Bone marrow (tissue), 2 donors: ENCODE measurements around the gene MYOZ2.
"Not testable (repeated sequence)": the region's sequence is repeated elsewhere in the genome, so short reads cannot be mapped to it uniquely, and the experiment has no call there.

ENCODE experiments used
- DNase-seq, 2 donors: peaks; one replicate each; lab custom pipeline; 2025; lab: John Stamatoyannopoulos, UW

MYOZ2 gene

DNA sequence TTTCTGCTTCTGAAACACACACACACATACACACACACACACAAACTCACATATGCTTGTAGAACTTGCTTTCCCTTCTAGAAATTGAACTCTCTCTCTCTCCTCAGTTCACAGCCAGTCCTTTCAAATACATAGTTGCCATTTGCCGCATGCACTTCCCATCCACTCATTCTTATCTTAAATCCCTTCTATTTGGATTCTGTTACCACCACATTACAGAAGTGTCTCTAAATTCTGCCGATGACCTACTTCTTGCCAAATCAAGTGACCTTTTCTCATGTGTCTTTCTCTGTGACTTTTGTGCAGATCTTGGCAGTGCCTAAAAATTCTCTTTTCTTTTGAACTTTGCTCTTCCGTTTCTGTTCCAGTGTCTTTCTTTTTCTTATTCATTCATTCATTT, 7.5 kb upstream of the MYOZ2 start:
- DNase-seq = no peak

GRCh38 chr4:119130365-119131065, 5.1 kb upstream of the MYOZ2 start:
- no peak for DNase-seq

DNA sequence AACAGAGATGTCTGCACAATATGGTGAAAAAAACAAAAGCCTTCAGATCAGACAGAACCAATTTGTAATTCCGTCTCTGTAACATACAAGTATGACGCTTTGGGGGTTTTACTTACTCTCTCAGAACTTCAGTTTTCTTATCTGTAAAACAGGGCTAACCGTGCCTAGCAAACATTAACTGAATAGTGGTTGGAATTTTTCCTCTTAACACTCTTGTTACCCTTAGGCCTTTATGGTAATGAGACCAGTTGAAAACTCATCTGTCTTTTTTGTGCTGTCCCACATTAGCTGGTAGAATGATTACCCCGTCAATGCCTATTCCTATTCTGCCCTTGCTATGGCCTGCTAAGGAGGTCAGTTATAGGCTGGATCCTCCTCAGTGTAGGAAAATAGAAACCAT, 4.5 kb upstream of the MYOZ2 start:
- DNase-seq = no peak

- DNase-seq = no peak
Measured at GRCh38 chr4:119132306-119132705, 3.3 kb upstream of the MYOZ2 start.

- no peak for DNase-seq
Measured at GRCh38 chr4:119136546-119136945, 914 bp downstream of the MYOZ2 start.

- no peak for DNase-seq
Measured at GRCh38 chr4:119138046-119138445, 2.4 kb downstream of the MYOZ2 start.

DNA sequence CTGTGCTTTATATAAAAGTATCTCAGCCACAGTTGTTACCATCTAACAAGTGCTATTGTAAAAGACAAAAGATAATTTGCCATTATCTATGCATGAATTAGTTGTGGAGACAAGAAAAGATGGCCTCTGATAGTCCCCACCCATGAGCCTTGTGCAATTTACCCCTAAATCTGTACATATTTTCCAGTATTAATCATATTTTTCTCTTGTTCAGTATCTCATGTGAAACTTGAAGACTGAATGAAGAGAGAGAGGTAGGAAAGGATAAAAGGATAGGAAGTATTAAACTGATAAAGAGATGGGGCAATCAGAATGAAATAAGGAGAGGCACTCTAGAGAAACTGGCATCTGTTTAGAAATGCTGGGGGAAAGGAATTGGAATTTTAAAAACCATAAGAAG, 3.7 kb downstream of the MYOZ2 start:
- DNase-seq = no peak

DNA sequence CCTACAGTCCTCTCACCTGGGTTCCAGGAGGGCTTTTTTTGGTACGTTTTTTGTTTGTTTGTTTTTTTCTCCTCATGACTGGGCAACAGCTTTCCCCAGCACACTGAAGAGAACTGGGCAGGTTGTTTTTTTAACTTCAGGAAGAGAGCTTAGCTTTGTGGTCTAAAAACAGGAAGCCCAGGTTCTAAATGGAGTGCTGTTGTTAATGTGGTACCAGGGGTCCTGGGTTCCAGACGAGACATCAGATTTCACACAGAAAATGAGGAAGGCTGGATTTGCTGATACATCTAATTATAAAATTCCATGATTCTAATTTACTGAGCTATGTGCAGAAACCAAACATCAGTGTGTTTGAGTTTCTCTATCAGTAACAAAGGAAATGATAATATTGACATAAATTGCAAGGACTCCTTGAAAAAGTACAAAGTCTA, 4.2 kb downstream of the MYOZ2 start:
- no peak for DNase-seq

DNA sequence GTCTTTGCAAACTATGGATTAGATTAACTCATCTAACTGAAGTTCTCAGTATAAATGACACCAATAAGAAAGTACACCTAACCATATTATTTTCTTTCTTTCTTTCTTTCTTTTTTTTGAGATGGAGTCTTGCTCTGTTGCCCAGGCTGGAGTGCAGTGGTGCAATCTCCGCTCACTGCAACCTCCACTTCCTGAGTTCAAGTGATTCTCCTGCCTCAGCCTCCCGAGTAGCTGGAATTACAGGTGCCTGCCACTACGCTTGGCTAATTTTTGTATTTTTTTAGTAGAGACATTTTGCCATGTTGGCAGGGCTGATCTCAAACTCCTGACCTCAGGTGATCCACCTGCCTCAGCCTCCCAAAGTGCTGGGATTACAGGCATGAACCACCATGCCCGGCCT, 5.7 kb downstream of the MYOZ2 start:
- not testable (repeated sequence) for DNase-seq

- no peak for DNase-seq
Measured at GRCh38 chr4:119142833-119143232, 7.2 kb downstream of the MYOZ2 start.

DNA sequence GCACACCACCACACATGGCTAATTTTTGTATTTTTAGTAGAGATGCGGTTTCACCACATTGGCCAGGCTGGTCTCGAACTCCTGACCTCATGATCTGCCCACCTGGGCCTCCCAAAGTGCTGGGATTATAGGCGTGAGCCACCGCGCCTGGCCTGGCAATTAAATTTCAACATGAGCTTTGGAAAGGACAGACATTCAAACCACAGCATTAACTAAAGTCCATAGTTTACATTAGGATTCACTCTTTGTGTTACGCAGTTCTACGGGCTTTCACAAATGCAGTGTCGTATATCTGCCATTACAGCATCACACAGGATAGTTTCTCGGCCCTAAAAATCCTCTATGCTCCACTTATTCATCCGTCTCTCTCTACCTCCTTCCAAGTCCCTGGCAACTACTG, 7.7 kb downstream of the MYOZ2 start:
- DNase-seq = not testable (repeated sequence)

GRCh38 chr4:119149110-119149509, 13.5 kb downstream of the MYOZ2 start:
- DNase-seq = no peak

DNA sequence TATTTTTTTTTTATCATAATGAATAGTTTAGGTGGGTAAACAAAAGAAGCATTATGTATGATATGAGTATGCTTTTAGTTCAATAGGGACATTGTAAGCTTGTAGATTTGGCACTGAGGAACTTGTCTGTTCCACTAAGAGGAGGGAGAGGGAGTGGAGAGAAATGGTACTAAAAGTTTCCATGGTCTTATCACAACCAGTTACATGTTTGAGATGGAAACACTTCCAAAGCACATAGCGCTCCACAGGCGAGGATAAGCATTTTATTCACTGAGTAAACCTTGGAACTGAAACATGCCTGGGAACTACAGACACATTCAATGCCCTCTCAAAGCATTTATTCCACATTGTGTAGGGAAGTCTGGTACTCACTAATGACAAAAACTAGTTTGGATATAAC, 15.5 kb downstream of the MYOZ2 start:
- no peak for DNase-seq

DNA sequence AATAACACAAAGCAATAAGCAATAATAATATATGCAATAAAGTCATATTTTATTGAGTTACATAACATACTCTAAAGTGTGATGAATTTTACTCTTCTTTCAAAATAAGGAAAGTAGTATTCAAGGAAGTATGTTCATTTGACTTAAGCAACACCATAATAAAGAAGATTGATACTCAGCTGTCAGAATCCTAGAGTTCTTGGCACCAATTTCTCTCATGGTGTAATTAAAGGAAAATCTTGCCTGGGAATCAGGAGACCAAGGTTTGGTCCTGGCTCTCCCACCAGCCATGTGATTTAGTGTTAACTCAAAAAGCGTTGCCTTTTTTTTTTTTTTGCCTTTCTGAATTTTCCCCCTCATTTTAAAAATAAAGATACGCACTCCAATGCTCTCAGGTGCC, 17.1 kb downstream of the MYOZ2 start:
- DNase-seq = no peak

GRCh38 chr4:119162174-119162573, 26.5 kb downstream of the MYOZ2 start:
- DNase-seq = no peak

DNA sequence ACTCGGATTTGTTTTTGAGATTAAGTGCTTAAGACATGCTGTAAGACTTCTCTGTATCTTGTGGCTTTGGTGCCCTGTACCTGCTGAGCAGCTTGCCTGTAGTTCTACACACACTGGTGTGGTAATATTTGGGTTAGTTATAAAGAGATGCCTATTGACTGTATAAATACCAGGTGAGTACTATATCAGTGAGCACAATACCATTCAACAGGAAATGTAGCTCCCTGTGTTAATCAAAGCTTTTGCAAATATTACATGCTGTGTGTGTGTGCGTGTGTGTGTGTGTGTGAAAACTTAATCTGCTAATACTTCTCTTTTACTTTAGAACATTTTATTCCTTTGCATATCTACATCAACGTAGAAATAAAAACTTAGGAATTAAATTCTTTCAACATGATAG, 30.1 kb downstream of the MYOZ2 start:
- DNase-seq = no peak

DNA sequence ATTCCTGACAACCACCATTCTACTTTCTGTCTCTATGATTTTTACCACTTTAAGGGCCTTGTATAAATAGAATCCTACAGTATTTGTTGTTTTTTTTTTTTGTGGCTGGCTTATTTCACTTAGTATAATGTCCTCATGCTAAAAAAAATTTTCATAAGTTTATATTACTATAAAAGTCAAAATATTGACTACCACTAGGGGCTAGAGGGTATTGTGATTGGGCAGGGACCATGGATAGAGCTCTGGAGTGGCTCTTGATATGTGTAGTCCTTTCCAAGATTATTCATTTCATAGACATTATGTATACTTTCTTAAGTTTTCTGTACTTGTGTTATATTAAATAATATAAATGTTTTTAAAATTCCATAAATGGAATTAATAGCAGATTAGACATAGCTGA, 34.6 kb downstream of the MYOZ2 start:
- no peak for DNase-seq

- no peak for DNase-seq
Measured at GRCh38 chr4:119172223-119172622, 36.6 kb downstream of the MYOZ2 start.

GRCh38 chr4:119173729-119174361, 38.2 kb downstream of the MYOZ2 start:
- not testable (repeated sequence) for DNase-seq

DNA sequence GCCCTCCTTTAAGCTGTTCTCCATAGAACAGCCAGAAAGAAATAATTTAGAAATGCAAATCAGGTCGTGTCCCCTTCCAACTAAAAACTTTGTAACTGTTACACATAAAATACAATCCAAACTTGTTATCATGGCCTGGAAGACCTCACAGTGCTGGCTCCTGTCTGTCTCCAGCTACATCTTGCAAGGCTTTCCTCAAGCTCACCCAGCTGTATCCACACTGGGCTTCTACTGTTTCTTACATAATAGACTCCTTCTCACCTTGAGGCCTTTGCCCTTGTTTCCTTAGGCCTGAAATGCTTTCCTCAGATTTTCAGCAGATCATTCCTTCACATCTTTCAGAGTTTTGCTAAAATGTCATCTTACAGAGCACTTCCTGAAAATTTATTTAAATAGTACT, 43.4 kb downstream of the MYOZ2 start:
- DNase-seq = no peak

- DNase-seq = no peak
Measured at GRCh38 chr4:119184128-119184527, 48.5 kb downstream of the MYOZ2 start.

- no peak for DNase-seq
Measured at GRCh38 chr4:119189638-119190037, 54.0 kb downstream of the MYOZ2 start.

GRCh38 chr4:119190354-119190753, 54.7 kb downstream of the MYOZ2 start:
- DNase-seq = no peak

DNA sequence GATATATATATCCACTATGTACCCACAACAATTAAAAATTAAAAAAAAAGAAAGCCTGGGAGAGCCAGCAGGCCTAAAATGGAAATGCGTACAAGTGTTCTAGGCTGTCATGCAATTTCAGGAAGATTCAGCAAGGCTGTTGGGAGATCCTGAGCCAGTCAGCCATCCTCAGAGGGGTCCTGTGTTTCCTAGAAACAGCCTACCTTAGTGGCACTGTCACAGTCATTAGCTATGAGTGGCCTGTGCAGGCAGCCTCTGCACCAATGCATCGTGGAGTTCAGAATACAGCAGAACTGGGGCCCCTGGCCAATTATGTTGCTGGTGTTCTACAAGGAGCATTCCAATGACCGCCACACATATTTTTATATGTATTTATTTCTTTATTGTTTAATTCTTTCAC, 55.9 kb downstream of the MYOZ2 start:
- no peak for DNase-seq
